ENCODE results near the gene FAM174C.
A peak's percentile ranks its signal among the peaks of the same experiment; 100 is the strongest.

The FAM174C gene

DNA sequence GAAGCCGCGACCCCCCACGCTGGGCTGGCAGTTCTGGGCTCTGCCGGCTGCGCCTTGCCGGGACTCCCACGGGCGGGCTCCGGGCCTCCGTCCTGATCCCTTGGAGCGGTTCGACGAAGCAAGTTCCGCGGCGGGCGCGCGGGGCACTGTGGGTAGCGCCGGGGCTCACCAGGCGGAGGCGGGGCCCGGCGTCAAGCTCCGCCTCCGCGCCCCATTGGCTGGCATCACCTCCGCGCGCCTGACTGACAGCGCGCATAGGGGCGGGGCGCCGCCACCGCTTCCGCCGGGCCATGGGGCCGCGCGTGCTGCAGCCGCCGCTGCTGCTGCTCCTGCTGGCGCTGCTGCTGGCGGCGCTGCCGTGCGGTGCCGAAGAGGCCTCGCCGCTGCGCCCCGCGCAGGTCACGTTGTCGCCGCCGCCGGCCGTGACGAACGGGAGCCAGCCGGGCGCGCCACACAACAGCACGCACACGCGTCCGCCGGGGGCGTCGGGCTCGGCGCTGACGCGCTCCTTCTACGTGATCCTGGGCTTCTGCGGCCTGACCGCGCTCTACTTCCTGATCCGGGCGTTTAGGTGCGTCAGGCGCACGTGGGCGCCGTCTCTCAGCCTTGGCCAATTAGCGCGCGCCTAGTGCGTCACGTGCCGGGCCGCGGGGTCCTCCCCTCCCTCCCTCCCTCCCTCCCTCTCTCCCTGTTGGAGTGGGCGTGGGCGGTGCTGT is at the start of gene FAM174C:
TSS of gene FAM174C (plus strand) at position 271 of the 716 bp plus-strand sequence. CDS start at position 291, 20 bp downstream.
- no peaks in the 10 kb centered on the region for H3K9me3 ChIP-seq (ENCODE audit: control insufficient read depth, insufficient read depth, low read depth, low read length)
- H3K9ac ChIP-seq (ENCODE audit: low read length), result peak within 1 kb of the TSS; percentile 91
- H3K27me3 ChIP-seq (ENCODE audit: control insufficient read depth, insufficient read depth, low read length), result no peaks in the 10 kb centered on the region
- peak within 1 kb of the TSS; percentile 97 for H3K27ac ChIP-seq (ENCODE audit: low read depth, low read length)
- H3K36me3 ChIP-seq (ENCODE audit: control insufficient read depth, insufficient read depth, low read length), result peaks cover 60% of the 10 kb centered on the region
- H3K4me3 ChIP-seq (ENCODE audit: low read depth, low read length), result peak within 1 kb of the TSS; percentile 89
- peaks cover 26% of the 10 kb centered on the region for H3K4me1 ChIP-seq (ENCODE audit: control insufficient read depth, insufficient read depth, low read length)

DNA sequence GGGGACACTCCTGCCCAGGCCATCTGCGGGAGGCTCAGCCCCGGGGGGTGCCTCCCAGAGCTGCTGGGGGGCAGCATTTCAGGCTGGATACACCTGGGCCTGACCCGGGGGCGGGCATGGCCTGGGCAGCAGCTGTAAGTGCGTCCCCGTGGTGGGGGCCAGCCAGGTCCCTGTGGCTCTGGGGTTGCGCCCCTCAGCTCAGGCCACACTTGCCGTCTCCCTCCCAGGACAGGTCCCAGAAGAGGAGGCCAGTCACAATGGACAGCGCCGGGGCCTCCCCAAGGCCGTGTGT is 49.2 kb upstream of the FAM174C start:
- Histone ChIP-seq H3K27me3 (ENCODE audit: control insufficient read depth, insufficient read depth, low read length) (no peaks in the 10 kb centered on the region), H3K27ac (ENCODE audit: low read depth, low read length) (no peak overlapping the region), H3K36me3 (ENCODE audit: control insufficient read depth, insufficient read depth, low read length) (peaks cover 51% of the 10 kb centered on the region), H3K4me1 (ENCODE audit: control insufficient read depth, insufficient read depth, low read length) (no peaks in the 10 kb centered on the region), H3K4me3 (ENCODE audit: low read depth, low read length) (no peak overlapping the region), H3K9me3 (ENCODE audit: control insufficient read depth, insufficient read depth, low read depth, low read length) (no peaks in the 10 kb centered on the region), H3K9ac (ENCODE audit: low read length) (no peak overlapping the region)

DNA sequence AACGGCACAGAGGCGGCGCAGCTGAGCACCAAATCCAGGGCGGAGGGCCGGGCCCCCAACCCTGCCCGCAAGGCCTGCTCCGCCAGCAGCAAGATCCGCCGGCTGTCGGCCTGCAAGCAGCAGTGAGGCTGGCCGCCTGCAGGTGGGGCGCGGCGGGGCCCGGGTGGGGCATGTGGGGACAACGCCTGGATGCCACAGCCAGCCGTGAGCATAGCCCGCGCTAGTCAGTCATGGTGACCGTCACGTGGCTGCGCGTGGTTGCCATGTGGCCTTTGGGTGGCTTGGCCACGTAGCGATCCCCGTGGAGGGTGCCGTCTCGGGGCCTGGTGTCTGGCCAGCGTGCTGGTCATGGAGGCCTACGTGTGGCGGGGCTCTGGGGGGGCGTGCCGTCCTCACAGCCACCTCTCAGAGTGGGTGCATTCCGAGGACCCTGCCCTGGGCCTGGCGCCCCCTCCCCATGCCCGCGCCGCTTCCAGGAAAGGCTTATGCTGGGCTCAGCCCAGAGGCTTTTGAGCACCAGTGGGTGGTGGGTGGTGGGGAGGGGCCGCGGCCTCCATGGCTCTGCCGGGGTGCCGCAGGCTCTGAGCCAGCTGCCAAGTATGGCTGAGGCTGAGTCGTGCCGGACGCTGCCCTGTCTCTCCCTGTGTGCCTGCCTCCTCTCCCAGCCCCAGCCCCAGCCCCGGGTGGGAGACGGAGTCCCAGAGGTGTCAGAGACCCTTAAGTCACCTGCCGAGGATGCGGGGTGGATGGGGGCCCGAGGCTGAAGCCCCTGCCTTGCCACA is 48.6 kb upstream of the FAM174C start:
- Histone ChIP-seq H3K4me1 (ENCODE audit: control insufficient read depth, insufficient read depth, low read length) (no peaks in the 10 kb centered on the region), H3K9me3 (ENCODE audit: control insufficient read depth, insufficient read depth, low read depth, low read length) (no peaks in the 10 kb centered on the region), H3K36me3 (ENCODE audit: control insufficient read depth, insufficient read depth, low read length) (peaks cover 51% of the 10 kb centered on the region), H3K27ac (ENCODE audit: low read depth, low read length) (no peak overlapping the region), H3K27me3 (ENCODE audit: control insufficient read depth, insufficient read depth, low read length) (no peaks in the 10 kb centered on the region), H3K9ac (ENCODE audit: low read length) (no peak overlapping the region), H3K4me3 (ENCODE audit: low read depth, low read length) (no peak overlapping the region)

DNA sequence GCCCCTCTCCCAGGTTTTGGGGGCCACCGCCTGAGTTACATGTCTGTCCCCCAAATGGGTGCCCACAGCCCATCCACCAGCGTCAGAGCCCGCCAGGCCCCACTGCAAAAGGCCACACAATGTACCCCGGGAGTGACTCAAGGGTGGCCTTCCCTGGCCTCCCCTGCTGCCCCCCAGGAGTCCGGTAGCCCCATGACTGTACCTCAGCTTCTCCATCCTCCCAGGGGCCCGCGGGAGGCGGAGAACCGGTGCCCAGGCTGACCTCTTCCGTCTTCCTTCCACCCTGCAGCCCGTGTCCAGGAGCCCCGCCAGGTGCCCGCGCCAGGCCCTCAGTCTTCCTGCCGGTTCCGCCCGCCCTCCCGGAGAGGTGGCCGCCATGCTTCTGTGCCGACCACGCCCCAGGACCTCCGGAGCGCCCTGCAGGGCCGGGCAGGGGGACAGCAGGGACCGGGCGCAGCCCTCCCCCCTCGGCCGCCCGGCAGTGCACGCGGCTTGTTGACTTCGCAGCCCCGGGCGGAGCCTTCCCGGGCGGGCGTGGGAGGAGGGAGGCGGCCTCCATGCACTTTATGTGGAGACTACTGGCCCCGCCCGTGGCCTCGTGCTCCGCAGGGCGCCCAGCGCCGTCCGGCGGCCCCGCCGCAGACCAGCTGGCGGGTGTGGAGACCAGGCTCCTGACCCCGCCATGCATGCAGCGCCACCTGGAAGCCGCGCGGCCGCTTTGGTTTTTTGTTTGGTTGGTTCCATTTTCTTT is 47.9 kb upstream of the FAM174C start:
- Histone ChIP-seq H3K9ac (ENCODE audit: low read length) (no peak overlapping the region), H3K9me3 (ENCODE audit: control insufficient read depth, insufficient read depth, low read depth, low read length) (no peaks in the 10 kb centered on the region), H3K27ac (ENCODE audit: low read depth, low read length) (no peak overlapping the region), H3K4me1 (ENCODE audit: control insufficient read depth, insufficient read depth, low read length) (no peaks in the 10 kb centered on the region), H3K4me3 (ENCODE audit: low read depth, low read length) (no peak overlapping the region), H3K27me3 (ENCODE audit: control insufficient read depth, insufficient read depth, low read length) (no peaks in the 10 kb centered on the region), H3K36me3 (ENCODE audit: control insufficient read depth, insufficient read depth, low read length) (peaks cover 54% of the 10 kb centered on the region)

DNA sequence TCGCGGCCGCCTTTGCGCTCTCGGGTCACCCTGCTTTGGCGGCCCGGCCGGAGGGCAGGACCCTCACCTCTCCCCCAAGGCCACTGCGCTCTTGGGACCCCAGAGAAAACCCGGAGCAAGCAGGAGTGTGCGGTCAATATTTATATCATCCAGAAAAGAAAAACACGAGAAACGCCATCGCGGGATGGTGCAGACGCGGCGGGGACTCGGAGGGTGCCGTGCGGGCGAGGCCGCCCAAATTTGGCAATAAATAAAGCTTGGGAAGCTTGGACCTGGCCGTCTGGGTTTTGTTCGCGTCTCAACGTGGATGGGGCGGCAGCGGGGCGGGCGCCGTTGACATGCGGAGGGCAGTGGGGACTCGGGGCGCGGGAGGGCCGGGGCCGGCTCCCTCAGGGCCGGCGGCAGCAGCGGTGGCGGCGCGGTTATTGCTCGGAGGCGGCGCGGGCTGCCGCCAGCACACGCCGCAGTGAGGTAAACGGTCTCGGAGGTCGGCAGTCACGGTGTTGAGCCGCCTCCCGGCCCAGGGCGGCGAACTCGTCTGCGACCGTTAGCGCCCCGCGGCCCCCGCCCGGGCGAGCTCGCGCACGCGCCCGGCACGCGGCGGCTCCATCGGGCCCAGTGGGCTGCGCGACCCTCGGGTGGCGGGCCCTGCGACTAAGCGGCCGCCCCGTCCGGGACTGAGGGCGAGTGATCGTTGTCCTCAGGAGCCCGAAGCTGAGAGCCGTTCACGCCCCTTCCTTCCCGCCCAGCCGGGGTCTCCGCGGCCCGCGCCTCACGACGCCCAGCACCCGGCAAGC is 47.0 kb upstream of the FAM174C start:
- Histone ChIP-seq H3K36me3 (ENCODE audit: control insufficient read depth, insufficient read depth, low read length) (peaks cover 54% of the 10 kb centered on the region), H3K9ac (ENCODE audit: low read length) (no peak overlapping the region), H3K9me3 (ENCODE audit: control insufficient read depth, insufficient read depth, low read depth, low read length) (no peaks in the 10 kb centered on the region), H3K27ac (ENCODE audit: low read depth, low read length) (no peak overlapping the region), H3K27me3 (ENCODE audit: control insufficient read depth, insufficient read depth, low read length) (no peaks in the 10 kb centered on the region), H3K4me1 (ENCODE audit: control insufficient read depth, insufficient read depth, low read length) (no peaks in the 10 kb centered on the region), H3K4me3 (ENCODE audit: low read depth, low read length) (no peak overlapping the region)

DNA sequence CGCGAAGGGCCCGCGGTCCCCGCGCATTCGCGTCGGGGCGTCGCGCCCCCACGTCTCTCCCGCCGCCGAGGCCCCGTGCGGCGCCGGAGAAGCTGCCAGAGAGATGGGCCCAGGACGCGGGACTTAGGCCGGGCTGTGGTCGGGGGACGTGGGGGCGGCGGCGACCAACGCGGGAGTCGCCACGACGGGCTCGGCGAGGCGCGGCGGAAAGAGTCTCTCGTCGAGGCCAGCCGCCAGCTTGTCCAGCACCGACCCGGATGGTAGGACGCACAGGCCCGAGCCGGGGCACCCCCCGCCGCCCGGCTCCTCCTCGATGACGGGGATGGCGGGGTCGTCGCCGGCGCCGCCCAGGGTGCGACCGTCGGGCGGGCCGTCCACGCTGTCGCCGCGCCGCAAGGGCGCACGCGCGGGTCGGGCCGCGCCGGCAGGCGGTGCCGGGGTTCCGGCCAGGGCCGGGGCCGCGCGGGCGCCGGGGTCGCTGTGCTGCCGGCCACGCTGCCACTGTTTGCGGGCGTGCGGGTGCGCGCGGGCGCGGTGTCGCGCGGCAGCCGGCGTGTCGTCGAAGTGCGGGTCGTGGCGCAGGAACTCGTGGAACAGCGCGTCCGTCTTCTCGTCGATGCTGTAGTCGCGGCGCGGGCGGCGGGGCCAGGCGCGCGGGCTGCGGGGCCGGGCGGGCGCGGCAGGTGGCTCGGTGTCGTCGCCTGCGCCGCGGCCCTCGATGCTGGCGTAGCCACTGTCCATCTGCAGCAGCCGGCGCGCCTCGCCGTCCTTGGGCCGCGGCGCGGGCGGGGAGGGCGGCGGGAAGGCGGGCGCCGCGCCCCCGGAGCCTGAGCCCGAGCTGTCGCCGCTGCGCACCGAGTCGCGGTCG is 46.0 kb upstream of the FAM174C start:
- Histone ChIP-seq H3K4me1 (ENCODE audit: control insufficient read depth, insufficient read depth, low read length) (no peaks in the 10 kb centered on the region), H3K36me3 (ENCODE audit: control insufficient read depth, insufficient read depth, low read length) (peaks cover 60% of the 10 kb centered on the region), H3K9me3 (ENCODE audit: control insufficient read depth, insufficient read depth, low read depth, low read length) (no peaks in the 10 kb centered on the region), H3K4me3 (ENCODE audit: low read depth, low read length) (no peak overlapping the region), H3K27me3 (ENCODE audit: control insufficient read depth, insufficient read depth, low read length) (no peaks in the 10 kb centered on the region), H3K9ac (ENCODE audit: low read length) (no peak overlapping the region), H3K27ac (ENCODE audit: low read depth, low read length) (no peak overlapping the region)

DNA sequence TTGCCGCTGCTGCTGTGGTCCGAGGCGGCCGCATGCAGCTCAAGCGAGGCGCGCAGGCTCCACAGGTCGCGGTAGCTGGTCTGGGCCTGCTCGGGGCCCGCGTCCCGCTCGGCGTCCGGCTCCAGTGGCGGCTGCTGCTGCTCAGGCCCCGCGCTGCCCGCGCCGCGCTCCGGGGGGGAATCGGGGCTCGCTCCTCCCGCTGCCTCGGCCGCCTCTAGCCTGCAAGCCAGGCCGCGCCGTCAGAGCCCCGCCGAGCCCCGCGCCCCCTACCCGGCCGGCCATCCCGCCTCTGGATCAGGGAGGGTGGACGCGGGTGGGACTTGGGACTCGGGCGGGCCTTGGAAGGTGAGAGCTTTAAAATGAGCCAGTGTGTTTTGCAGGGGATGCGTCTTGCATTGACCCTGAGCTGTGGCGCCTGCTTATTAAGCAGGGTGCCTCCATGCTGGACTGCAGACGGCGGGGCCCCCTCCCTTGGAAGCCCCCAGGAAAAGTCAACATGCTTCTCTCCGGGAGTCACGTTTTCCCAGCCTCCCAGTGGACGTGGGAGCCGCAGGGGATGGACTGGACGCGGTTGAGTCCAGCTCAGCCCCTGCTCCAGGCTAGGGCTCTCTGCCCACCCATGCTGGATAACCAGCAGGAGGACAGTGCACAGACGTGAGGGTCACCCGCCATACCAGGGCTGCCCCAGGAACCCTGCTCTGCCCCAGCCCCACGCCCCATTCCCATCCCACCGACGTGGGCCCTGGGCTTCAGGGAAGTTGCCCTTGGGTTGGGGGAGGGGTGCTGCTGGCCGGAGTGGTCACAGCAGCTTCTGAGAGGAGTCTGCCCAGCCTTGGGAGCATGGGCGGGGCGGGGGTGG is 45.2 kb upstream of the FAM174C start:
- Histone ChIP-seq H3K4me1 (ENCODE audit: control insufficient read depth, insufficient read depth, low read length) (no peaks in the 10 kb centered on the region), H3K27ac (ENCODE audit: low read depth, low read length) (no peak overlapping the region), H3K4me3 (ENCODE audit: low read depth, low read length) (no peak overlapping the region), H3K9me3 (ENCODE audit: control insufficient read depth, insufficient read depth, low read depth, low read length) (no peaks in the 10 kb centered on the region), H3K9ac (ENCODE audit: low read length) (no peak overlapping the region), H3K27me3 (ENCODE audit: control insufficient read depth, insufficient read depth, low read length) (no peaks in the 10 kb centered on the region), H3K36me3 (ENCODE audit: control insufficient read depth, insufficient read depth, low read length) (peaks cover 60% of the 10 kb centered on the region)

DNA sequence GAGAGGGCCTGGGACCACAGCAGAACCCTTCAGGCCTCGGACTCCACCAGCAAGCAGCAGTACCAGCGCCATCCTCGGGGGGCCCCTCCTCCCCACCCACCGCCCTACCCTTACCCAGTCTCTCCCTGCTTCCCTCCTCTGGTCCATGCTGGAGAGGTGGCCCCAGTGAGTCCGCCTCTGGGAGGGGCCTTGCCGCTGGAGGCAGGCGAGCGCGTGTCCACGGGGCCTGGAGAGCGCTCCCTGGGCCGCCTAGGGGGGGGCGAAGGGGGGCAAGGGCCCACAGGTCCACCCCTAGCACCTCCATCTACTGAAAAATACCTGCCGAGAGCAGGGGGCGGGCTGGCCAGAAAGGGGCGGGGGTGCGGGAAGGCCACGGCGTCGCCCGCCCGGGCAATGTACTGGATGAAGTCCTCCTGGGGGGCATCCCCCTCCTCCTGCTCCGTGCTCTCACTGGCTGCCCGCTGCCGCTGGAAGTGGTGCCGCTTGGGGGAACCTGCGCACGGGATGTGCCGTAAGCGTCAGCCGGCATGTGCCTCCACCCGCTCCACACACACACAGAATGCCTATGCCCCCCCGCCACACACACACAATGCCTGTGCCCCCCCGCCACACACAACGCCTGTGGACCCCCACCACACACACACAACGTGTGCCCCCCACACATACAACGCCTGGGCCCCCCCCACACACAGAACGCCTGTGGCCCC is 44.4 kb upstream of the FAM174C start:
- H3K9ac ChIP-seq (ENCODE audit: low read length), result no peak overlapping the region
- no peaks in the 10 kb centered on the region for H3K27me3 ChIP-seq (ENCODE audit: control insufficient read depth, insufficient read depth, low read length)
- no peak overlapping the region for H3K4me3 ChIP-seq (ENCODE audit: low read depth, low read length)
- no peak overlapping the region for H3K27ac ChIP-seq (ENCODE audit: low read depth, low read length)
- H3K9me3 ChIP-seq (ENCODE audit: control insufficient read depth, insufficient read depth, low read depth, low read length), result no peaks in the 10 kb centered on the region
- H3K36me3 ChIP-seq (ENCODE audit: control insufficient read depth, insufficient read depth, low read length), result peaks cover 62% of the 10 kb centered on the region
- no peaks in the 10 kb centered on the region for H3K4me1 ChIP-seq (ENCODE audit: control insufficient read depth, insufficient read depth, low read length)

Data from HUES6 (cell line).